GM06990 (cell line): ENCODE measurements around the gene WDR82.

Experiments used
- DNase-seq: peaks from one replicate; pipeline ENCODE4 v3.0.0-alpha.2; 2011; ENCODE audit not compliant: insufficient read length; ENCODE audit errors: extremely low read depth
- H3K27me3 ChIP-seq: replicated peaks from 2 replicates; pipeline ENCODE4 v1.6.0; 2011; ENCODE audit warnings: low read length; ENCODE audit not compliant: control insufficient read depth, insufficient read depth
- H3K36me3 ChIP-seq: 2 replicates; pipeline ENCODE4 v1.5.1; 2011; ENCODE audit warnings: low read length; ENCODE audit not compliant: control insufficient read depth, insufficient read depth
- H3K4me3 ChIP-seq: replicated peaks from 2 replicates; pipeline ENCODE4 v1.5.1; 2011; ENCODE audit warnings: low read depth, mild to moderate bottlenecking, control low read depth, low read length
- TF ChIP-seq, protein P1 (sequence below): IDR thresholded peaks from 2 replicates; pipeline ENCODE4 v1.5.1; 2011; ENCODE audit warnings: low read length, control low read depth, mild to moderate bottlenecking, inconsistent platforms; ENCODE audit not compliant: insufficient read depth, poor library complexity, severe bottlenecking

Gene WDR82

DNA sequence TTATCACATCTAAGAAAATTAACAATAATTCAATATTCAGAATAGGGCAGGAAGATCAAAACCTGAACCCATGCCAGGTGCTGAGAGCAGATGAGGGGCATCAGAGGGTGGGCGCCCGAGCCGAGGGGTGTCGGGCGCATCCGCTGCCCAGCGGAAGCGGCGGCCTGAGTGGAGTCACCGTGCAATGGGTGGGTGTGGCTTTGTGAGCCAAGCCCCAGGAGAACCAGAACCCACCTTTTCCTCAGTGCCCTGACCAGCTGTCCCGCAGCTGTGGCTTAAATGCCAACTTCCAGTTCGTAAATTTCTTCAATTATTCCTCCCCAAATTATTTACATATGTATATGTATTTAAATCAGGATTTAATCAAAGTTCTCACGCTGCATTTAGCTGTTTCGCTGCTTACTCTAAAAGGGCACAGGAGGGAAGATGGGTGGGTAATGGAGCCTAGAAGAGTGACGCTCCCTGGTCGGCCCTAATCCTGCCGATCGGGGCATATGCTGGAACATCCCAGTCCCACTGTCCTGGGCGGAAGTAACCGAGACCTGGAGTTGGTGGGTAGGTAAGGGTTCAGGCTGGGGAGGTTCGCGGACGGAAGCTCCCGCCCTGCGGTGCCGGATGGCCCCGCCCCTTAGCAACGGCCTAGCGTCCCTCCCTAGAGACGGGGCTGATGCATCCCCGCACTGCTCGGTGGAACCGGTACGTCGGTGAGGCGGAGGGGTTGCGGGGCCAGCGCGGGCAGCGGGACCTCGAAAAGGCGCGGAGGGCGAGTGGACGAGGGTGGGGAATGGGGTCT lies 39.0 kb upstream of the WDR82 start:
- no peaks in the 10 kb centered on the region; the same call in 1 of the 2 replicates for H3K36me3 ChIP-seq
- no peaks in the 10 kb centered on the region for H3K27me3 ChIP-seq
- H3K4me3 ChIP-seq, result no peak overlapping the region
- TF ChIP-seq, protein P1, sequence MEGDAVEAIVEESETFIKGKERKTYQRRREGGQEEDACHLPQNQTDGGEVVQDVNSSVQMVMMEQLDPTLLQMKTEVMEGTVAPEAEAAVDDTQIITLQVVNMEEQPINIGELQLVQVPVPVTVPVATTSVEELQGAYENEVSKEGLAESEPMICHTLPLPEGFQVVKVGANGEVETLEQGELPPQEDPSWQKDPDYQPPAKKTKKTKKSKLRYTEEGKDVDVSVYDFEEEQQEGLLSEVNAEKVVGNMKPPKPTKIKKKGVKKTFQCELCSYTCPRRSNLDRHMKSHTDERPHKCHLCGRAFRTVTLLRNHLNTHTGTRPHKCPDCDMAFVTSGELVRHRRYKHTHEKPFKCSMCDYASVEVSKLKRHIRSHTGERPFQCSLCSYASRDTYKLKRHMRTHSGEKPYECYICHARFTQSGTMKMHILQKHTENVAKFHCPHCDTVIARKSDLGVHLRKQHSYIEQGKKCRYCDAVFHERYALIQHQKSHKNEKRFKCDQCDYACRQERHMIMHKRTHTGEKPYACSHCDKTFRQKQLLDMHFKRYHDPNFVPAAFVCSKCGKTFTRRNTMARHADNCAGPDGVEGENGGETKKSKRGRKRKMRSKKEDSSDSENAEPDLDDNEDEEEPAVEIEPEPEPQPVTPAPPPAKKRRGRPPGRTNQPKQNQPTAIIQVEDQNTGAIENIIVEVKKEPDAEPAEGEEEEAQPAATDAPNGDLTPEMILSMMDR, result no peak
- DNase-seq, result no peak

- H3K36me3 ChIP-seq, result no peaks in the 10 kb centered on the region; the same call in 1 of the 2 replicates
- DNase-seq, result no peak
- H3K27me3 ChIP-seq, result no peaks in the 10 kb centered on the region
- H3K4me3 ChIP-seq, result no peak within 1 kb of the TSS
- TF ChIP-seq, protein P1, result no peak
These were observed 37.7 kb upstream of the WDR82 start, which contains the start of gene DNAH1 for GRCh38 chr3:52315977-52316764. Gene DNAH1 (plus strand): TSS chr3:52316319. CDS start chr3:52322443, 6,124 bp downstream.

DNA sequence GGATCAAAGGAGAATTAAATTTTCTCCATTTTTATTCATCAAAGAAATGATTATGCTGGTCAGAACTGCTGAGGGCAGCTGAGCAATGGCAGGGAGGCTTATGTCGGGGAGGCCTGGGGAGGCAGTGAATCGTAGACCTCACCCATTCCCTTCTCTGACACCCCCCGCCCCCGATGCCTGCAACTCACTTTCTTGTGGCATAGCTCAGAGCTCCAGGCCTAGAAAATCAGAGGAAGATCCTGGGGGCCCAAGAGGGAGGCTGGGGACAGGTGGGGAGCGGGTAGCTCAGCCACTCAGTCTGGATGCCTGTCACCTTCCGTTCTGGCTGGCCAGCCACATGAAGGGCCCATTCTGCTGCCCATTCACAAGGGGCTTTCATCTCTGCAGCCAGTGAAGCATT lies 36.6 kb upstream of the WDR82 start:
- H3K36me3 ChIP-seq, result no peaks in the 10 kb centered on the region; the same call in 1 of the 2 replicates
- H3K4me3 ChIP-seq, result no peak overlapping the region
- TF ChIP-seq, protein P1, result no peak
- DNase-seq, result no peak
- H3K27me3 ChIP-seq, result no peaks in the 10 kb centered on the region

GRCh38 chr3:52314489-52314888 lies 36.0 kb upstream of the WDR82 start:
- Histone ChIP-seq H3K36me3 (no peaks in the 10 kb centered on the region; the same call in 1 of the 2 replicates), H3K4me3 (no peak overlapping the region), H3K27me3 (no peaks in the 10 kb centered on the region)
- no peak for DNase-seq
- TF ChIP-seq, protein P1, result no peak

GRCh38 chr3:52313774-52314188 lies 35.3 kb upstream of the WDR82 start:
- no peaks in the 10 kb centered on the region for H3K27me3 ChIP-seq
- TF ChIP-seq, protein P1, result no peak
- no peaks in the 10 kb centered on the region; the same call in 1 of the 2 replicates for H3K36me3 ChIP-seq
- H3K4me3 ChIP-seq, result peak overlapping the region; percentile 1; the same call in 1 of the 2 replicates
- peak; percentile 80 for DNase-seq
